PC-3 (cell line): Measurements from ENCODE around the gene TIMM21. TPM values are rescaled to one million over a fixed set of nuclear protein-coding genes. Genes with fewer than 3 reads are reported as not detected.

ENCODE experiments used
- ATAC-seq: fragments of 200-7000 bp; cut with Tn5 transposase; 2 replicates; pipeline ENCODE4 v1.9.1; 2020; ENCODE audit warnings: mild to moderate bottlenecking, moderate library complexity
- BruUV-seq: library from RNA; stranded (reverse); fragments of 400-500 nt; replicated peaks from 2 replicates; lab custom pipeline; 2021; lab: Mats Ljungman, UMichigan
- CTCF ChIA-PET: fragments of 300-600 bp; sonication (Branson Sonifier 250); formaldehyde crosslinking; loops from one replicate; lab custom pipeline; 2022; ENCODE audit warnings: antibody characterized with exemption; lab: Charles Lee
- POLR2A ChIA-PET: fragments of 300-600 bp; sonication (Branson Sonifier 250); formaldehyde crosslinking; loops from one replicate; lab custom pipeline; 2022; ENCODE audit warnings: antibody characterized with exemption; ENCODE audit not compliant: unreplicated experiment; lab: Charles Lee
- DNase-seq: peaks from one replicate; pipeline ENCODE4 v3.0.0-alpha.2; 2015
- H2AFZ ChIP-seq: fragments of 300-600 bp; sonication (generic); 2 replicates; pipeline ENCODE4 v1.6.0; 2016; ENCODE audit warnings: antibody characterized with exemption, low read length
- H3F3A ChIP-seq: fragments of 300-600 bp; sonication (generic); one replicate; pipeline ENCODE4 v1.6.0; 2017; ENCODE audit warnings: antibody characterized with exemption, low read length, control low read depth, mild to moderate bottlenecking; ENCODE audit not compliant: unreplicated experiment
- H3K27ac ChIP-seq: fragments of 300-600 bp; sonication (generic); 2 replicates; pipeline ENCODE4 v1.5.1; 2016; ENCODE audit warnings: mild to moderate bottlenecking, low read length
- H3K27me3 ChIP-seq: fragments of 300-600 bp; sonication (generic); 2 replicates; pipeline ENCODE4 v1.6.1; 2016; ENCODE audit warnings: low read length, mixed read lengths
- H3K36me3 ChIP-seq: fragments of 300-600 bp; sonication (generic); 2 replicates; pipeline ENCODE4 v1.6.1; 2016; ENCODE audit warnings: low read depth, mixed run types, low read length, mixed read lengths
- H3K4me1 ChIP-seq: fragments of 300-600 bp; sonication (generic); 2 replicates; pipeline ENCODE4 v1.5.1; 2016; ENCODE audit warnings: low read length; ENCODE audit not compliant: insufficient read depth
- H3K4me2 ChIP-seq: fragments of 300-600 bp; sonication (generic); 2 replicates; pipeline ENCODE4 v1.6.0; 2016; ENCODE audit warnings: low read length
- H3K4me3 ChIP-seq: fragments of 300-600 bp; sonication (generic); 2 replicates; pipeline ENCODE4 v1.5.1; 2016; ENCODE audit warnings: mild to moderate bottlenecking, low read length, mixed read lengths
- H3K79me2 ChIP-seq: fragments of 300-600 bp; sonication (generic); 2 replicates; pipeline ENCODE4 v1.6.1; 2017; ENCODE audit warnings: low read length, mixed read lengths
- H3K9ac ChIP-seq: fragments of 300-600 bp; sonication (generic); 2 replicates; pipeline ENCODE4 v1.6.0; 2016; ENCODE audit warnings: mild to moderate bottlenecking, low read length
- H3K9me2 ChIP-seq: fragments of 300-600 bp; sonication (generic); replicated peaks from 2 replicates; pipeline ENCODE4 v1.6.1; 2016; ENCODE audit warnings: mixed run types, low read length, mixed read lengths
- H3K9me3 ChIP-seq: fragments of 300-600 bp; sonication (generic); 2 replicates; pipeline ENCODE4 v1.6.1; 2016; ENCODE audit warnings: low read length, mixed read lengths
- H4K20me1 ChIP-seq: fragments of 300-600 bp; sonication (generic); 2 replicates; pipeline ENCODE4 v1.6.1; 2016; ENCODE audit warnings: low read length, mixed read lengths
- CTCF ChIP-seq: fragments of 300-600 bp; sonication (generic); conservative IDR thresholded peaks from 2 replicates; pipeline ENCODE4 v1.5.1; 2017; ENCODE audit warnings: antibody characterized with exemption, low read depth, mild to moderate bottlenecking, low read length
- EZH2 ChIP-seq: fragments of 300-600 bp; sonication (generic); IDR thresholded peaks from one replicate; pipeline ENCODE4 v1.6.1; 2017; ENCODE audit warnings: antibody characterized with exemption, mild to moderate bottlenecking, low read length; ENCODE audit not compliant: unreplicated experiment
- EZH2phosphoT487 ChIP-seq: fragments of 300-600 bp; sonication (generic); IDR thresholded peaks from 2 replicates; pipeline ENCODE4 v1.6.1; 2018; ENCODE audit warnings: mild to moderate bottlenecking, antibody characterized with exemption, low read length, borderline replicate concordance
- intact Hi-C: fragments of 100-400 bp; cut with micrococcal nuclease; formaldehyde crosslinking; loops from 2 replicates; pipeline ENCODE4 v1.9.0; 2023
- total RNA-seq: library from RNA; depleted of rRNA; stranded (reverse); fragments of >200 nt; gene quantifications from 2 replicates; pipeline ENCODE4 v1.2.3, GENCODE V29; 2014

The TIMM21 gene
- total RNA-seq, 1 experiment from 2014 or later = 120 TPM

- Histone ChIP-seq H3K4me1 (no peaks in the 10 kb centered on the region), H3K27me3 (no peaks in the 10 kb centered on the region), H3K36me3 (no peaks in the 10 kb centered on the region), H2AFZ (no peak overlapping the region), H3K9me3 (no peaks in the 10 kb centered on the region), H3K9ac (no peak overlapping the region), H3F3A (no peaks in the 10 kb centered on the region), H3K9me2 (no peaks in the 10 kb centered on the region), H3K4me2 (no peak overlapping the region), H3K4me3 (no peak overlapping the region), H3K27ac (no peak overlapping the region), H3K79me2 (no peaks in the 10 kb centered on the region), H4K20me1 (no peaks in the 10 kb centered on the region)
- no peak for TF ChIP-seq EZH2phosphoT487
- TF ChIP-seq EZH2 = no peak
- no peak for TF ChIP-seq CTCF
- ChIA-PET CTCF (no interaction called here), POLR2A (no interaction called here)
- intact Hi-C loops = loop anchor here (5.0 kb wide), 2 partner anchors 299 to 354 kb away; partner anchors contain the start of gene CNDP2
- no TSS peak for BruUV-seq
- DNase-seq (no peak), ATAC-seq (no peak)
Observed at GRCh38 chr18:74198453-74198852, 50.1 kb downstream of the TIMM21 start.

GRCh38 chr18:74200780-74201179, 52.5 kb downstream of the TIMM21 start:
- H3K4me3 ChIP-seq = no peak overlapping the region
- H3K27me3 ChIP-seq = no peaks in the 10 kb centered on the region
- no peaks in the 10 kb centered on the region for H3K9me2 ChIP-seq
- no peaks in the 10 kb centered on the region for H3K36me3 ChIP-seq
- H3K79me2 ChIP-seq = no peaks in the 10 kb centered on the region
- no peak for TF ChIP-seq EZH2
- CTCF ChIA-PET = no interaction called here
- H3K9ac ChIP-seq = no peak overlapping the region
- no peak overlapping the region for H3K27ac ChIP-seq
- no peak overlapping the region for H3K4me2 ChIP-seq
- ATAC-seq (no peak), DNase-seq (no peak)
- no peak overlapping the region for H2AFZ ChIP-seq
- no peaks in the 10 kb centered on the region for H3K4me1 ChIP-seq
- H3K9me3 ChIP-seq = no peaks in the 10 kb centered on the region
- POLR2A ChIA-PET = no interaction called here
- intact Hi-C loops = no loop called here
- no TSS peak for BruUV-seq
- H4K20me1 ChIP-seq = no peaks in the 10 kb centered on the region
- H3F3A ChIP-seq = no peaks in the 10 kb centered on the region

- CTCF ChIA-PET = interaction anchor here (0.6 kb wide), 1 partner anchor 87 kb away, joined by 4 read pairs; no protein-coding TSS in a partner anchor
- POLR2A ChIA-PET = no interaction called here
Observed at GRCh38 chr18:74203811-74204210, 55.5 kb downstream of the TIMM21 start.

More at GRCh38 chr18:74203811-74204210, 55.5 kb downstream of the TIMM21 start:
- intact Hi-C loops = no loop called here
- Histone ChIP-seq H3F3A (no peaks in the 10 kb centered on the region), H3K4me1 (no peaks in the 10 kb centered on the region), H3K9me3 (no peaks in the 10 kb centered on the region), H3K36me3 (no peaks in the 10 kb centered on the region), H3K27ac (no peak overlapping the region), H3K9ac (no peak overlapping the region), H3K4me2 (no peak overlapping the region), H3K4me3 (no peak overlapping the region), H2AFZ (no peak overlapping the region), H3K79me2 (no peaks in the 10 kb centered on the region), H3K9me2 (no peaks in the 10 kb centered on the region), H3K27me3 (no peaks in the 10 kb centered on the region), H4K20me1 (no peaks in the 10 kb centered on the region)
- BruUV-seq = no TSS peak
- TF ChIP-seq CTCF = no peak
- no peak for TF ChIP-seq EZH2
- no peak for TF ChIP-seq EZH2phosphoT487
- ATAC-seq (no peak), DNase-seq (no peak)
